ENCODE measurements around the gene HSBP1. TPM values are rescaled to one million over a fixed set of nuclear protein-coding genes. Genes with fewer than 3 reads are reported as not detected.
A peak's percentile ranks its signal among the peaks of the same experiment; 100 is the strongest.

The HSBP1 gene
- total RNA-seq (10 to 100 TPM; 17.4 to 21.9 TPM), total RNA-seq (14.3 to 44.5 (median 26.3) reads per million in 172 experiments)
- polyA plus RNA-seq (2013, experiment 1 of 2): 27.3 TPM
- 22.9 TPM for polyA plus RNA-seq (2013, experiment 2 of 2)

DNA sequence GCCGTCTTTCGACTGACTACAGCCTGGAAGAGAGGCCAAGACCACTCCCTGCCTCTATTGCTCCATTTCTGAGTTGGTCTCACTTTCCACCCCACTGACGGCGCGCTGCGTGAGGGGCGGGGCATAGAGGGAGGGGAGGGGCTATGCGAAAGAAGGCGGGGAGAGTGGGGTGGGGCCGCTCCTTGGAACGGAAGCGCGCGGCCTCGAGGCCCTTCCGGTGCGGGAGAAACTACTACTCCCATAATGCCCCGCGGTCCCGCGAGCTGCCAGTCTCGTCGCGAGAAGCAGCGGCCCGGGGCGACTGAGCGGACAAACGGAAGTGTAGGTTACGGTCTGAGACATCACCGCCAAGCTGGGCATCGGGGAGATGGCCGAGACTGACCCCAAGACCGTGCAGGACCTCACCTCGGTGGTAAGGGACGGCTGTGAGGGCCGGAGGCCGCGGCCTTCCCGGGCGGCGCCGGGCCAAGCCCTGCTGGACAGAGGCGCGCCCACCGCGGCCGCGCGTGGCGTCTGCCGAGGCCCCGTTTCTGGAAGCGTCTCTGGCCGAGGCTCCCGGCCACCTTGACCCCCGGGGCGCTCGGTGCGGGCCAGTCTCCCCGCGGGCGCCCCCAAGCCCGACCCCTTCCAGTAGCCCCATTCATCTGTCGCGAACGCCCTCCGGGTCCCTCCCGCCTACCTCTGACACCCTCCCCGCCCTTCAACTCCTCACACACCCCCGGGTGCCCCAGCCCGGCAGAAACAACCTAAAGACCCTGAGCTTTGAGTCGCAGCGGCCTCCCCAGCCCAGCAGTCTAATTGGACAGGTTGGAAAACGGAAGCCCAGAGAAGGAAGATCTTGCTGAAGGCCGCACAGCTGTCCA, at the start of gene HSBP1:
TSS of gene HSBP1 (plus strand) at position 269 of the 863 bp plus-strand sequence. CDS start at position 368, 99 bp downstream.
- Histone ChIP-seq H3K27me3 (ENCODE audit: control insufficient read depth in 1 of 2, insufficient read depth in 2 of 2, low read length in 2 of 2) (no peaks in the 10 kb centered on the region), H3K4me1 (ENCODE audit: insufficient read depth, low read length) (peaks cover 28% of the 10 kb centered on the region), H3K4me3 (ENCODE audit: low read length) (peak within 1 kb of the TSS; percentile 86), H3K27ac (ENCODE audit: low read depth in 1 of 2, low read length in 2 of 2) (peak within 1 kb of the TSS; percentile 46 to 74), H3K9me3 (ENCODE audit: control insufficient read depth in 1 of 2, insufficient read depth in 1 of 2, low read length in 2 of 2) (peaks cover 0 to 4% of the 10 kb centered on the region in 2 experiments), H3K36me3 (ENCODE audit: insufficient read depth, low read length) (peaks cover 28% of the 10 kb centered on the region)
- peak; percentile 99 for ATAC-seq (ENCODE audit: poor library complexity)
- POLR2A ChIA-PET: interaction anchor here (1.1 to 2.4 kb wide), 2 partner anchors 92 to 379 kb away, joined by 3 to 6 read pairs; partner anchors contain the start of gene TAF1C
- H3K4me3 Mint-ChIP-seq: peak within 1 kb of the TSS; percentile 100
- CTCF ChIA-PET: interaction anchor here (1.2 kb wide), 1 partner anchor 379 kb away, joined by 4 read pairs; the partner anchor contains the start of gene TAF1C
- TF ChIP-seq, protein P1, sequence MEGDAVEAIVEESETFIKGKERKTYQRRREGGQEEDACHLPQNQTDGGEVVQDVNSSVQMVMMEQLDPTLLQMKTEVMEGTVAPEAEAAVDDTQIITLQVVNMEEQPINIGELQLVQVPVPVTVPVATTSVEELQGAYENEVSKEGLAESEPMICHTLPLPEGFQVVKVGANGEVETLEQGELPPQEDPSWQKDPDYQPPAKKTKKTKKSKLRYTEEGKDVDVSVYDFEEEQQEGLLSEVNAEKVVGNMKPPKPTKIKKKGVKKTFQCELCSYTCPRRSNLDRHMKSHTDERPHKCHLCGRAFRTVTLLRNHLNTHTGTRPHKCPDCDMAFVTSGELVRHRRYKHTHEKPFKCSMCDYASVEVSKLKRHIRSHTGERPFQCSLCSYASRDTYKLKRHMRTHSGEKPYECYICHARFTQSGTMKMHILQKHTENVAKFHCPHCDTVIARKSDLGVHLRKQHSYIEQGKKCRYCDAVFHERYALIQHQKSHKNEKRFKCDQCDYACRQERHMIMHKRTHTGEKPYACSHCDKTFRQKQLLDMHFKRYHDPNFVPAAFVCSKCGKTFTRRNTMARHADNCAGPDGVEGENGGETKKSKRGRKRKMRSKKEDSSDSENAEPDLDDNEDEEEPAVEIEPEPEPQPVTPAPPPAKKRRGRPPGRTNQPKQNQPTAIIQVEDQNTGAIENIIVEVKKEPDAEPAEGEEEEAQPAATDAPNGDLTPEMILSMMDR (IDR thresholded peaks at IDR 0.05): no peak
- H3K36me3 Mint-ChIP-seq (ENCODE audit: low read depth): peaks cover 49% of the 10 kb centered on the region
- intact Hi-C loops (cut with DNase I, micrococcal nuclease): loop anchor here (2.0 to 10.0 kb wide), 5 partner anchors 89 to 1643 kb away; partner anchors contain the start of genes MLYCD (in 2 of the 2) and TAF1C (in 1 of the 2)
- DNase-seq: peak; percentile 89 to 96 (median 91)
- peak within 1 kb of the TSS; percentile 93 for H3K27ac Mint-ChIP-seq
- H3K4me1 Mint-ChIP-seq (ENCODE audit: low read depth): peaks cover 43% of the 10 kb centered on the region
- no peaks in the 10 kb centered on the region for H3K27me3 Mint-ChIP-seq
- no peaks in the 10 kb centered on the region for H3K9me3 Mint-ChIP-seq

DNA sequence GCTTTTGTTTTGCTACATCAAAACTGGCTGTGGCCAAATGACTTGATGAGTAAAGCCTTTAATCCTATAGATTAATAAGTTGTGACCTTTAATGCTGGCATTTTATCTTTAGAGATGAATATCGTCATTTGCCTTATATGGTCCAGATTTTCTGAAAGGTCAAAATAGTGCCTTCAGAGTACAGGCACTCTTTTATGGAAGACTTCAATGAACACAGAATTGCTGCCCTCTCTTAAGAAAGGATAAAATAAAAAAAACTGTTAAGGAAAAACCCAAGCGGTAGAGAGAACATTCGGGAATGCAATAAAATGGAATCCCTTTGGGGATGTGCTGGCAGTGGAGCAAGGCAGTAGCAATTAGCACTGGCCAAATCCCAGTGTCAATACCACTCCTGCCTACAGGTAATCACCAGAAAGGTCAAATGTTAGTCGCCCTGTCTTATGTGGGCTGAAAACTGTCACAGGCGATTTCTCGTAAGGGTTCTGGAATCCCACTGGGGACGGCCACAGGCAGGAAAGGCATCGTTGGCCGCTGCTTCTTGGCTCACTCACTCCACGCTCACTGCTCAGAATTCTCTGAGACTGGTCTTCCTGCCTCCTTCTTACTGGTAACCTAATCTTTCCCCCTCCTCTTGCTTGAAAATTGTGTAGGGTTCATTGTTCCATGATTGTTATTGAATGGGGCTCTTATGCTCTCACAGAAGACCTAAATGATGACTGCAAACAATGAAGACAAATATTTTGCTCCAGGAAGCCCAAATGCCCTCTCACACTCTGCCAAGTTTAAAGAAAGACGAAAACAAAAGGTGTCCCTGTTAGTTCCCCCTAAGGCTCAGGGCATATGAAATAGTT, 45.4 kb upstream of the HSBP1 start:
- no peak for DNase-seq
- Histone ChIP-seq H3K4me3 (ENCODE audit: low read length) (no peak overlapping the region), H3K36me3 (ENCODE audit: insufficient read depth, low read length) (no peaks in the 10 kb centered on the region), H3K27me3 (ENCODE audit: control insufficient read depth in 1 of 2, insufficient read depth in 2 of 2, low read length in 2 of 2) (peaks cover 0 to 5% of the 10 kb centered on the region in 2 experiments), H3K4me1 (ENCODE audit: insufficient read depth, low read length) (no peaks in the 10 kb centered on the region), H3K27ac (ENCODE audit: low read depth in 1 of 2, low read length in 2 of 2) (no peak overlapping the region), H3K9me3 (ENCODE audit: control insufficient read depth in 1 of 2, insufficient read depth in 1 of 2, low read length in 2 of 2) (no peaks in the 10 kb centered on the region)
- Mint-ChIP-seq H3K4me3 (no peak overlapping the region), H3K27ac (no peak overlapping the region), H3K4me1 (ENCODE audit: low read depth) (no peaks in the 10 kb centered on the region), H3K9me3 (no peaks in the 10 kb centered on the region), H3K36me3 (ENCODE audit: low read depth) (no peaks in the 10 kb centered on the region), H3K27me3 (peaks cover 8% of the 10 kb centered on the region)
- ChIA-PET POLR2A (no interaction called here), CTCF (no interaction called here)
- TF ChIP-seq, protein P1 (IDR thresholded peaks at IDR 0.05): no peak
- intact Hi-C loops (cut with DNase I, micrococcal nuclease): no loop called here
- no peak for ATAC-seq (ENCODE audit: poor library complexity)

DNA sequence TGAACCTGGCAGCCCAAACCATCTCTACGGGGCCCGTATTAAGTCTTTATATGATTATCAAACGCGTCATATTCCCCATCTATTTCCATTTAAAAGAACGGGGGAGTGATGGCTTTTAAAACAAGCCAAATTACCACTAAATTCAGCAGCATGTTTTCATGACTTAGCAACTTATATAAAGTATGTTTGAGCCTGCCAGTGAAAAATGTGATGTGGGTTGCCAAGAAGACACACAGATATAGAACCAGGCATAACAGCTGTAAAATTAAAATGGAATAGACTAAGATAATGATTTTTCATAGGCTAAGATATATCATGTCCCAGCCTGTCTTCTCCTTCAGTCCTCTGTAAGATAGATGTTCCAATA, 44.8 kb upstream of the HSBP1 start:
- H3K36me3 ChIP-seq (ENCODE audit: insufficient read depth, low read length): no peaks in the 10 kb centered on the region
- CTCF ChIA-PET: no interaction called here
- no peaks in the 10 kb centered on the region for H3K9me3 Mint-ChIP-seq

More for the DNA sequence above, 44.8 kb upstream of the HSBP1 start:
- no peaks in the 10 kb centered on the region for H3K9me3 ChIP-seq (ENCODE audit: control insufficient read depth in 1 of 2, insufficient read depth in 1 of 2, low read length in 2 of 2)
- H3K27me3 Mint-ChIP-seq: peaks cover 11% of the 10 kb centered on the region
- H3K27ac Mint-ChIP-seq: no peak overlapping the region
- POLR2A ChIA-PET: no interaction called here
- DNase-seq (no peak), ATAC-seq (ENCODE audit: poor library complexity) (no peak)
- H3K27ac ChIP-seq (ENCODE audit: low read depth in 1 of 2, low read length in 2 of 2): no peak overlapping the region
- H3K4me1 ChIP-seq (ENCODE audit: insufficient read depth, low read length): no peaks in the 10 kb centered on the region
- TF ChIP-seq, protein P1 (IDR thresholded peaks at IDR 0.05): no peak
- H3K27me3 ChIP-seq (ENCODE audit: control insufficient read depth in 1 of 2, insufficient read depth in 2 of 2, low read length in 2 of 2): peaks cover 0 to 8% of the 10 kb centered on the region in 2 experiments
- H3K36me3 Mint-ChIP-seq (ENCODE audit: low read depth): no peaks in the 10 kb centered on the region
- no peak overlapping the region for H3K4me3 Mint-ChIP-seq
- no peak overlapping the region for H3K4me3 ChIP-seq (ENCODE audit: low read length)
- intact Hi-C loops (cut with DNase I, micrococcal nuclease): no loop called here
- no peaks in the 10 kb centered on the region for H3K4me1 Mint-ChIP-seq (ENCODE audit: low read depth)

Data from CD4-positive, alpha-beta T cell (primary cell).